ENCODE results near the gene TSKS. TPM values are rescaled to one million over a fixed set of nuclear protein-coding genes. Genes with fewer than 3 reads are reported as not detected.
"Not testable (repeated sequence)": the region's sequence is repeated elsewhere in the genome, so short reads cannot be mapped to it uniquely, and the experiment has no call there.

The TSKS gene
- total and polyA plus RNA-seq, 2 donors (not counting 3 experiments of a cell fraction or from before 2014, with no cell fraction given), result 0.03 TPM; not detected in 1

- H3K4me1 ChIP-seq (ENCODE audit: control insufficient read depth, extremely low read depth, insufficient read depth, low read length); FAIRE-seq; H4K20me1 ChIP-seq (replicated peaks; ENCODE audit: control insufficient read depth, extremely low read depth, insufficient read depth, low read length); H2AFZ ChIP-seq (ENCODE audit: low read depth, low read length); H3K4me2 ChIP-seq (ENCODE audit: insufficient read depth, low read length); intact Hi-C loops (cut with micrococcal nuclease); H3K4me3 ChIP-seq (replicated peaks in 1 of 3; ENCODE audit: insufficient read depth in 1 of 3, low read depth in 1 of 3, low read length in 3 of 3); H3K27me3 ChIP-seq (ENCODE audit: control insufficient read depth in 2 of 2, insufficient read depth in 2 of 2, low read length in 2 of 2); H3K36me3 ChIP-seq (ENCODE audit: control insufficient read depth in 2 of 2, extremely low read depth in 1 of 2, insufficient read depth in 2 of 2, low read length in 2 of 2); dilution Hi-C loops (cut with MboI; ENCODE audit: extremely low pct_ligation_motif_present, low sequenced_read_pairs); H3K79me2 ChIP-seq (ENCODE audit: control insufficient read depth, insufficient read depth, low read length); H3K27ac ChIP-seq (ENCODE audit: insufficient read depth, low read depth, low read length); H3K9me1 ChIP-seq (replicated peaks; ENCODE audit: control insufficient read depth, extremely low read depth, insufficient read depth, low read length); H3K9ac ChIP-seq (replicated peaks; ENCODE audit: extremely low read depth, insufficient read depth, low read length); H3K9me3 ChIP-seq (replicated peaks; ENCODE audit: control insufficient read depth, insufficient read depth, low read length); DNase-seq (ENCODE audit: low read depth, low spot score); BruUV-seq (replicated peaks): not testable (repeated sequence)
- ChIA-PET CTCF (interaction anchor here (1.1 to 2.1 kb wide), 2 partner anchors 16 to 17 kb away, joined by 3 to 8 read pairs; no protein-coding TSS in a partner anchor), POLR2A (interaction anchor here (0.6 kb wide), 1 partner anchor 39 kb away, joined by 3 read pairs; no protein-coding TSS in a partner anchor)
Measured at GRCh38 chr19:49719420-49719819, 43.7 kb downstream of the TSKS start.

GRCh38 chr19:49718991-49719390 lies 44.1 kb downstream of the TSKS start:
- Histone ChIP-seq H3K9ac (replicated peaks; ENCODE audit: extremely low read depth, insufficient read depth, low read length) (no peak overlapping the region), H4K20me1 (replicated peaks; ENCODE audit: control insufficient read depth, extremely low read depth, insufficient read depth, low read length) (no peaks in the 10 kb centered on the region), H3K27me3 (ENCODE audit: control insufficient read depth in 2 of 2, insufficient read depth in 2 of 2, low read length in 2 of 2) (no peaks in the 10 kb centered on the region), H3K9me3 (replicated peaks; ENCODE audit: control insufficient read depth, insufficient read depth, low read length) (no peaks in the 10 kb centered on the region), H3K4me1 (ENCODE audit: control insufficient read depth, extremely low read depth, insufficient read depth, low read length) (no peaks in the 10 kb centered on the region), H3K4me3 (replicated peaks in 1 of 3; ENCODE audit: insufficient read depth in 1 of 3, low read depth in 1 of 3, low read length in 3 of 3) (no peak overlapping the region), H3K36me3 (ENCODE audit: control insufficient read depth in 2 of 2, extremely low read depth in 1 of 2, insufficient read depth in 2 of 2, low read length in 2 of 2) (no peaks in the 10 kb centered on the region), H3K4me2 (ENCODE audit: insufficient read depth, low read length) (no peak overlapping the region), H3K9me1 (replicated peaks; ENCODE audit: control insufficient read depth, extremely low read depth, insufficient read depth, low read length) (no peaks in the 10 kb centered on the region), H3K79me2 (ENCODE audit: control insufficient read depth, insufficient read depth, low read length) (no peaks in the 10 kb centered on the region), H3K27ac (ENCODE audit: insufficient read depth, low read depth, low read length) (no peak overlapping the region), H2AFZ (ENCODE audit: low read depth, low read length) (no peak overlapping the region)
- FAIRE-seq, result no peak
- BruUV-seq (replicated peaks), result no TSS peak
- intact Hi-C loops (cut with micrococcal nuclease) (no loop called here), dilution Hi-C loops (cut with MboI; ENCODE audit: extremely low pct_ligation_motif_present, low sequenced_read_pairs) (no loop called here)
- TF ChIP-seq GATA2 (IDR thresholded peaks at IDR 0.05; ENCODE audit: insufficient read depth, insufficient read length, low read depth, low read length), result no peak
- no peak for TF ChIP-seq MAX (IDR thresholded peaks at IDR 0.05; ENCODE audit: insufficient read depth, insufficient read length)
- TF ChIP-seq, protein P1, sequence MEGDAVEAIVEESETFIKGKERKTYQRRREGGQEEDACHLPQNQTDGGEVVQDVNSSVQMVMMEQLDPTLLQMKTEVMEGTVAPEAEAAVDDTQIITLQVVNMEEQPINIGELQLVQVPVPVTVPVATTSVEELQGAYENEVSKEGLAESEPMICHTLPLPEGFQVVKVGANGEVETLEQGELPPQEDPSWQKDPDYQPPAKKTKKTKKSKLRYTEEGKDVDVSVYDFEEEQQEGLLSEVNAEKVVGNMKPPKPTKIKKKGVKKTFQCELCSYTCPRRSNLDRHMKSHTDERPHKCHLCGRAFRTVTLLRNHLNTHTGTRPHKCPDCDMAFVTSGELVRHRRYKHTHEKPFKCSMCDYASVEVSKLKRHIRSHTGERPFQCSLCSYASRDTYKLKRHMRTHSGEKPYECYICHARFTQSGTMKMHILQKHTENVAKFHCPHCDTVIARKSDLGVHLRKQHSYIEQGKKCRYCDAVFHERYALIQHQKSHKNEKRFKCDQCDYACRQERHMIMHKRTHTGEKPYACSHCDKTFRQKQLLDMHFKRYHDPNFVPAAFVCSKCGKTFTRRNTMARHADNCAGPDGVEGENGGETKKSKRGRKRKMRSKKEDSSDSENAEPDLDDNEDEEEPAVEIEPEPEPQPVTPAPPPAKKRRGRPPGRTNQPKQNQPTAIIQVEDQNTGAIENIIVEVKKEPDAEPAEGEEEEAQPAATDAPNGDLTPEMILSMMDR (IDR thresholded peaks at IDR 0.05; ENCODE audit: extremely low read depth in 1 of 2, insufficient read depth in 1 of 2, low read depth in 1 of 2, low read length in 2 of 2), result no peak
- TF ChIP-seq FOS (IDR thresholded peaks at IDR 0.05; ENCODE audit: borderline replicate concordance, insufficient read depth, low read length), result no peak
- no peak for TF ChIP-seq EZH2 (IDR thresholded peaks at IDR 0.05; ENCODE audit: borderline replicate concordance, low read depth, low read length, severe bottlenecking)
- TF ChIP-seq MYC (IDR thresholded peaks at IDR 0.05; ENCODE audit: low read depth, low read length), result no peak
- no peak for TF ChIP-seq POLR2A (IDR thresholded peaks at IDR 0.05; ENCODE audit: low read depth, low read length)
- TF ChIP-seq JUN (IDR thresholded peaks at IDR 0.05; ENCODE audit: borderline replicate concordance, insufficient read depth, insufficient read length, low read depth), result no peak
- no peak for TF ChIP-seq POLR2AphosphoS5 (IDR thresholded peaks at IDR 0.05; ENCODE audit: insufficient read depth, low read depth, low read length)
- POLR2A ChIA-PET, result no interaction called here
- CTCF ChIA-PET, result interaction anchor here (1.1 to 2.1 kb wide), 3 partner anchors 15 to 17 kb away, joined by 3 to 8 read pairs (median 6); no protein-coding TSS in a partner anchor
- no peak for DNase-seq (ENCODE audit: low read depth, low spot score)

Data from endothelial cell of umbilical vein (primary cell).